ENCODE results near the gene SYT17. TPM values are rescaled to one million over a fixed set of nuclear protein-coding genes. Genes with fewer than 3 reads are reported as not detected.

Gene SYT17
- total RNA-seq (2014; rRNA removed; shearing (Covaris generic)): 0.12 TPM in 1 of 2 replicates, not detected in the other

GRCh38 chr16:19167710-19168370, at the start of gene SYT17:
TSS of gene SYT17 (plus strand) at chr16:19168240. CDS start at chr16:19168647, 407 bp downstream.
- in situ Hi-C loops (cut with HindIII; ENCODE audit: low sequenced_read_pairs): no loop called here
- DNase-seq (ENCODE audit: low spot score): no peak

GRCh38 chr16:19118938-19119431, 49.1 kb upstream of the SYT17 start:
- in situ Hi-C loops (cut with HindIII; ENCODE audit: low sequenced_read_pairs): loop anchor here (5.0 kb wide), 1 partner anchor 147 kb away; no protein-coding TSS in a partner anchor
- no peak for DNase-seq (ENCODE audit: low spot score)

GRCh38 chr16:19119564-19119963, 48.5 kb upstream of the SYT17 start:
- in situ Hi-C loops (cut with HindIII; ENCODE audit: low sequenced_read_pairs): loop anchor here (5.0 kb wide), 1 partner anchor 147 kb away; no protein-coding TSS in a partner anchor
- no peak for DNase-seq (ENCODE audit: low spot score)

GRCh38 chr16:19123535-19124178, 44.4 kb upstream of the SYT17 start:
- in situ Hi-C loops (cut with HindIII; ENCODE audit: low sequenced_read_pairs): no loop called here

GRCh38 chr16:19126300-19126699, 41.7 kb upstream of the SYT17 start:
- in situ Hi-C loops (cut with HindIII; ENCODE audit: low sequenced_read_pairs): no loop called here
- no peak for DNase-seq (ENCODE audit: low spot score)

More at GRCh38 chr16:19123535-19124178, 44.4 kb upstream of the SYT17 start:
- no peak for DNase-seq (ENCODE audit: low spot score)

- DNase-seq (ENCODE audit: low spot score): no peak
- in situ Hi-C loops (cut with HindIII; ENCODE audit: low sequenced_read_pairs): no loop called here
Observed at GRCh38 chr16:19127205-19127604, 40.8 kb upstream of the SYT17 start.

GRCh38 chr16:19127674-19128131, 40.3 kb upstream of the SYT17 start:
- in situ Hi-C loops (cut with HindIII; ENCODE audit: low sequenced_read_pairs): no loop called here
- DNase-seq (ENCODE audit: low spot score): no peak

GRCh38 chr16:19128454-19129200, 39.4 kb upstream of the SYT17 start:
- DNase-seq (ENCODE audit: low spot score): no peak
- in situ Hi-C loops (cut with HindIII; ENCODE audit: low sequenced_read_pairs): no loop called here

- no peak for DNase-seq (ENCODE audit: low spot score)
- in situ Hi-C loops (cut with HindIII; ENCODE audit: low sequenced_read_pairs): no loop called here
Observed at GRCh38 chr16:19130385-19130784, 37.7 kb upstream of the SYT17 start.

- DNase-seq (ENCODE audit: low spot score): no peak
- in situ Hi-C loops (cut with HindIII; ENCODE audit: low sequenced_read_pairs): no loop called here
Observed at GRCh38 chr16:19130852-19131824, 36.9 kb upstream of the SYT17 start.

- DNase-seq (ENCODE audit: low spot score): no peak
- in situ Hi-C loops (cut with HindIII; ENCODE audit: low sequenced_read_pairs): no loop called here
Observed at GRCh38 chr16:19131825-19132218, 36.2 kb upstream of the SYT17 start.

- no peak for DNase-seq (ENCODE audit: low spot score)
- in situ Hi-C loops (cut with HindIII; ENCODE audit: low sequenced_read_pairs): no loop called here
Observed at GRCh38 chr16:19132255-19132654, 35.8 kb upstream of the SYT17 start.

- no peak for DNase-seq (ENCODE audit: low spot score)
- in situ Hi-C loops (cut with HindIII; ENCODE audit: low sequenced_read_pairs): no loop called here
Observed at GRCh38 chr16:19132898-19133297, 35.1 kb upstream of the SYT17 start.

- no peak for DNase-seq (ENCODE audit: low spot score)
- in situ Hi-C loops (cut with HindIII; ENCODE audit: low sequenced_read_pairs): no loop called here
Observed at GRCh38 chr16:19133600-19133999, 34.4 kb upstream of the SYT17 start.

GRCh38 chr16:19135201-19135842, 32.7 kb upstream of the SYT17 start:
- DNase-seq (ENCODE audit: low spot score): no peak
- in situ Hi-C loops (cut with HindIII; ENCODE audit: low sequenced_read_pairs): no loop called here

GRCh38 chr16:19135896-19136438, 32.1 kb upstream of the SYT17 start:
- DNase-seq (ENCODE audit: low spot score): no peak
- in situ Hi-C loops (cut with HindIII; ENCODE audit: low sequenced_read_pairs): no loop called here

GRCh38 chr16:19136549-19137196, 31.4 kb upstream of the SYT17 start:
- DNase-seq (ENCODE audit: low spot score): no peak

More at GRCh38 chr16:19136549-19137196, 31.4 kb upstream of the SYT17 start:
- in situ Hi-C loops (cut with HindIII; ENCODE audit: low sequenced_read_pairs): no loop called here

All from G401 (cell line).